Nephron (organoid): Measurements from ENCODE around the gene HERPUD1.

ENCODE experiments used
- H3K27ac Mint-ChIP-seq, 3 experiments: 2 replicates each; pipeline ENCODE4 v1.8.0; 2020; ENCODE audit warnings: mixed read lengths in 3 of 3, mild to moderate bottlenecking in 2 of 3, moderate library complexity in 1 of 3
- H3K27me3 Mint-ChIP-seq: 2 replicates; pipeline ENCODE4 v1.8.0; 2021; ENCODE audit warnings: low read depth, mild to moderate bottlenecking, moderate library complexity, mixed read lengths
- H3K36me3 Mint-ChIP-seq: 2 replicates; pipeline ENCODE4 v1.8.0; 2020; ENCODE audit warnings: low read depth, mixed read lengths
- H3K4me1 Mint-ChIP-seq: 2 replicates; pipeline ENCODE4 v1.8.0; 2020; ENCODE audit warnings: mixed read lengths
- H3K4me3 Mint-ChIP-seq, 3 experiments: 2 replicates each; pipeline ENCODE4 v1.8.0; 2020; ENCODE audit warnings: mild to moderate bottlenecking in 3 of 3, mixed read lengths in 3 of 3, moderate library complexity in 2 of 3
- H3K9me3 Mint-ChIP-seq: 2 replicates; pipeline ENCODE4 v1.8.0; 2020; ENCODE audit warnings: mixed read lengths
- TF ChIP-seq, protein P1 (sequence below), 3 experiments: fragments of 200-600 bp; sonication (generic); IDR thresholded peaks; one replicate each; pipeline ENCODE4 v1.5.0; 2021; ENCODE audit warnings: antibody characterized with exemption in 3 of 3; ENCODE audit not compliant: unreplicated experiment in 3 of 3

HERPUD1 gene

GRCh38 chr16:56935201-56935600 lies 3.3 kb downstream of the HERPUD1 start:
- Mint-ChIP-seq H3K36me3 (peaks cover 51% of the 10 kb centered on the region), H3K27me3 (no peaks in the 10 kb centered on the region)
- TF ChIP-seq, protein P1, sequence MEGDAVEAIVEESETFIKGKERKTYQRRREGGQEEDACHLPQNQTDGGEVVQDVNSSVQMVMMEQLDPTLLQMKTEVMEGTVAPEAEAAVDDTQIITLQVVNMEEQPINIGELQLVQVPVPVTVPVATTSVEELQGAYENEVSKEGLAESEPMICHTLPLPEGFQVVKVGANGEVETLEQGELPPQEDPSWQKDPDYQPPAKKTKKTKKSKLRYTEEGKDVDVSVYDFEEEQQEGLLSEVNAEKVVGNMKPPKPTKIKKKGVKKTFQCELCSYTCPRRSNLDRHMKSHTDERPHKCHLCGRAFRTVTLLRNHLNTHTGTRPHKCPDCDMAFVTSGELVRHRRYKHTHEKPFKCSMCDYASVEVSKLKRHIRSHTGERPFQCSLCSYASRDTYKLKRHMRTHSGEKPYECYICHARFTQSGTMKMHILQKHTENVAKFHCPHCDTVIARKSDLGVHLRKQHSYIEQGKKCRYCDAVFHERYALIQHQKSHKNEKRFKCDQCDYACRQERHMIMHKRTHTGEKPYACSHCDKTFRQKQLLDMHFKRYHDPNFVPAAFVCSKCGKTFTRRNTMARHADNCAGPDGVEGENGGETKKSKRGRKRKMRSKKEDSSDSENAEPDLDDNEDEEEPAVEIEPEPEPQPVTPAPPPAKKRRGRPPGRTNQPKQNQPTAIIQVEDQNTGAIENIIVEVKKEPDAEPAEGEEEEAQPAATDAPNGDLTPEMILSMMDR (IDR thresholded peaks at IDR 0.05; ENCODE audit: unreplicated experiment in 3 of 3): no peak

DNA sequence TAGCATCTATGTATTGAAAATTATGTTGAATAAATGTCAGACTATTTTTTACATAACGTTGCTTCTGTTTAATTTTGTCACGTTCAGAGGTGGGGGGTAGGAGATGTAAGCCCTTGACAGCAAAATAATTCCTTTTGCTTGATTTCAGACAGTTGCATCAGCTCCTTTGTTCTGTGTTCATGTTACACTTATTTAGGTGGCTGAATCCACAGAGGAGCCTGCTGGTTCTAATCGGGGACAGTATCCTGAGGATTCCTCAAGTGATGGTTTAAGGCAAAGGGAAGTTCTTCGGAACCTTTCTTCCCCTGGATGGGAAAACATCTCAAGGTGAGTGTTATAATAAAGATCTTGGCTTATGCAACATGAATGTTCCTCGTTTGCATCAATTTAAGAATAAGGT lies 4.5 kb downstream of the HERPUD1 start:
- Mint-ChIP-seq H3K4me1 (peaks cover 56% of the 10 kb centered on the region), H3K27ac (peak overlapping the region in 2 of 3 experiments; percentile 17 to 28), H3K27me3 (no peaks in the 10 kb centered on the region), H3K36me3 (peaks cover 56% of the 10 kb centered on the region), H3K9me3 (no peaks in the 10 kb centered on the region), H3K4me3 (peak overlapping the region in 2 of 3 experiments; percentile 50 to 69)
- TF ChIP-seq, protein P1 (IDR thresholded peaks at IDR 0.05; ENCODE audit: unreplicated experiment in 3 of 3): no peak

More at GRCh38 chr16:56935201-56935600, 3.3 kb downstream of the HERPUD1 start:
- Mint-ChIP-seq H3K4me1 (peaks cover 63% of the 10 kb centered on the region), H3K9me3 (no peaks in the 10 kb centered on the region), H3K27ac (peak overlapping the region in 2 of 3 experiments; percentile 56 to 71), H3K4me3 (peak overlapping the region; percentile 72 to 86 (median 82))

GRCh38 chr16:56936950-56937349 lies 5.0 kb downstream of the HERPUD1 start:
- TF ChIP-seq, protein P1 (IDR thresholded peaks at IDR 0.05; ENCODE audit: unreplicated experiment in 3 of 3): no peak
- H3K9me3 Mint-ChIP-seq: no peaks in the 10 kb centered on the region
- H3K4me1 Mint-ChIP-seq: peaks cover 56% of the 10 kb centered on the region
- peak overlapping the region in 1 of 3 experiments; percentile 17 for H3K27ac Mint-ChIP-seq
- H3K36me3 Mint-ChIP-seq: peaks cover 60% of the 10 kb centered on the region
- no peaks in the 10 kb centered on the region for H3K27me3 Mint-ChIP-seq
- H3K4me3 Mint-ChIP-seq: peak overlapping the region in 2 of 3 experiments; percentile 1 to 69

- Mint-ChIP-seq H3K36me3 (peaks cover 77% of the 10 kb centered on the region), H3K9me3 (no peaks in the 10 kb centered on the region), H3K4me3 (peak overlapping the region in 1 of 3 experiments; percentile 13), H3K4me1 (peaks cover 49% of the 10 kb centered on the region), H3K27ac (no peak overlapping the region), H3K27me3 (no peaks in the 10 kb centered on the region)
- TF ChIP-seq, protein P1 (IDR thresholded peaks at IDR 0.05; ENCODE audit: unreplicated experiment in 3 of 3): no peak
Measured at GRCh38 chr16:56938664-56939513, 6.9 kb downstream of the HERPUD1 start.

DNA sequence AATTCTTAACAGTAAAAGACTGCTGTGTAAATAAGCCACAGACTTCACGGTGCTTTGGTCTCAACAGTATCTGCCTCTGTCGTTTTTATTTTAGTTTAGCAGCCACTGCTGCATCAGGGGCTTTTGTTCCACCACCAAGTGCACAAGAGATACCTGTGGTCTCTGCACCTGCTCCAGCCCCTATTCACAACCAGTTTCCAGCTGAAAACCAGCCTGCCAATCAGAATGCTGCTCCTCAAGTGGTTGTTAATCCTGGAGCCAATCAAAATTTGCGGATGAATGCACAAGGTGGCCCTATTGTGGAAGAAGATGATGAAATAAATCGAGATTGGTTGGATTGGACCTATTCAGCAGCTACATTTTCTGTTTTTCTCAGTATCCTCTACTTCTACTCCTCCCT lies 7.9 kb downstream of the HERPUD1 start:
- Mint-ChIP-seq H3K4me3 (no peak overlapping the region), H3K27ac (no peak overlapping the region), H3K4me1 (peaks cover 41% of the 10 kb centered on the region), H3K9me3 (no peaks in the 10 kb centered on the region), H3K27me3 (no peaks in the 10 kb centered on the region), H3K36me3 (peaks cover 82% of the 10 kb centered on the region)
- TF ChIP-seq, protein P1 (IDR thresholded peaks at IDR 0.05; ENCODE audit: unreplicated experiment in 3 of 3): no peak
